Esophagus muscularis mucosa (tissue), 4 donors: ENCODE results near the gene NRGN.

Experiments used
- CTCF ChIP-seq, 3 experiments: fragments of 200-600 bp in 2 of 3; fragments of 450-650 bp in 1 of 3; sonication (generic) in 2 of 3; IDR thresholded peaks; one replicate each; pipeline ENCODE4 v1.5.1; 2017 to 2019; ENCODE audit warnings: antibody characterized with exemption in 3 of 3, mild to moderate bottlenecking in 2 of 3, moderate library complexity in 1 of 3
- EP300 ChIP-seq: sonication (generic); formaldehyde crosslinking; IDR thresholded peaks from one replicate; pipeline ENCODE4 v1.6.1; 2017; ENCODE audit warnings: antibody characterized with exemption
- POLR2A ChIP-seq: fragments of 450-650 bp; IDR thresholded peaks from one replicate; pipeline ENCODE4 v1.6.1; 2017; ENCODE audit warnings: antibody characterized with exemption, moderate library complexity, mild to moderate bottlenecking, low read depth

GRCh38 chr11:124756753-124757227, 17.0 kb downstream of the NRGN start:
- TF ChIP-seq CTCF (IDR thresholded peaks at IDR 0.05), result no peak
- no peak for TF ChIP-seq EP300
- TF ChIP-seq POLR2A, result no peak
